Right kidney (tissue), 1 donor: ENCODE results near the gene ADRM1.

Experiments
- DNase-seq: peaks from one replicate; pipeline ENCODE4 v3.0.0-alpha.2; 2016

ADRM1 gene

GRCh38 chr20:62354811-62355341, 52.1 kb downstream of the ADRM1 start:
- DNase-seq, result no peak

DNA sequence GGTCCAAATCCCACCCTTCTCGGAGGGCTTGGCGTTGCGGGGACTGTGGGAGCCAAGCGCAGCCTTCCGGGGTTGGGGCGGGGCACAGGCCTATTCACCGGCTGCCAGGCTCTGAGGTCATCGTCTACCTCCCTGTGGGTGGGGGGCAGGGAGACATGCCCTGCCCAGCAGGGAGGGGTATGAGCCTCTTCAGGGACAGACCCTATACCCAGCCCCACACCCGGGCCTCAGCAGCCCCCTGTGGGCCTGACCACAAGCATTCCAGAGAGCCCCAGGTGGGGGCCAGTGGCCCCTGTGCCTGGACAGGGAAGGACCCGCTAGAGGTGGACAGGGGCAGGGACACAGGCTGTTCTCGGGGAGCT, 52.7 kb downstream of the ADRM1 start:
- DNase-seq, result peak; percentile 58

GRCh38 chr20:62355878-62356588, 53.2 kb downstream of the ADRM1 start:
- DNase-seq, result peak; percentile 64

DNA sequence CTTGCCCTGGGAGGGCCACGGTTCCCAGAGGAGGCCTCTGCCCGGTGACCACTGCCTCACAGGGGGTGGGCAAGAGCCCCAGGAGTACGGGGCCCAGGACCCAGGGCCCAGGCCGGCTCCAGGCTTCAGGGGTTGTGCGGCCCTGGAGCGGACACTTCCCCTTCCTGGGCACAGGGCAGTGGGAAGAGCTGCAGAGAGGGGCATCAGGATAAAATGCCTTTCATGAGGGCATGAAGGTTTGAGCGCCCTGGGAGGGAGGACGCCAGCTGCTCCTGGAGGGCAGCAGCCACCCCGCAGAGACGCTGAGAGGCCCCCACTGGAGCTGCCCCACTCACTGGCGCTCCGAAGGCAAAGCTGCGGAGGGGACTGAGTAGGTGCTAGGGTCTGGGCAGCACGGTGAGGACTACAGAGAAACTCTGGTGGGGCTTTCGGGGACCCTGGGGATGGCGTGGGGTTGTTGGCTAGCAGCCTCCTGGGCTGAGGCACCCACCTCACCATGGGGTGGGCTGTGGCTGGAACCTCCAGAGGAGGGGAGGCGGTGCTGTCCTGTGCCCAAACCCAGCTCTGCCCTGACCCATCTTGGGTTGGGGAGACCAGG, 53.9 kb downstream of the ADRM1 start:
- DNase-seq, result no peak

- DNase-seq, result peak; percentile 13
These were observed 54.4 kb downstream of the ADRM1 start for GRCh38 chr20:62357187-62357667.

GRCh38 chr20:62357681-62358080, 54.9 kb downstream of the ADRM1 start:
- DNase-seq, result no peak
